ENCODE measurements around the gene PSME1. TPM values are rescaled to one million over a fixed set of nuclear protein-coding genes. Genes with fewer than 3 reads are reported as not detected.
"Not testable (repeated sequence)": the region's sequence is repeated elsewhere in the genome, so short reads cannot be mapped to it uniquely, and the experiment has no call there.

Gene PSME1
- total and polyA plus RNA-seq, 5 donors from 2014 or later, result 294 to 1,230 (median 825) TPM

DNA sequence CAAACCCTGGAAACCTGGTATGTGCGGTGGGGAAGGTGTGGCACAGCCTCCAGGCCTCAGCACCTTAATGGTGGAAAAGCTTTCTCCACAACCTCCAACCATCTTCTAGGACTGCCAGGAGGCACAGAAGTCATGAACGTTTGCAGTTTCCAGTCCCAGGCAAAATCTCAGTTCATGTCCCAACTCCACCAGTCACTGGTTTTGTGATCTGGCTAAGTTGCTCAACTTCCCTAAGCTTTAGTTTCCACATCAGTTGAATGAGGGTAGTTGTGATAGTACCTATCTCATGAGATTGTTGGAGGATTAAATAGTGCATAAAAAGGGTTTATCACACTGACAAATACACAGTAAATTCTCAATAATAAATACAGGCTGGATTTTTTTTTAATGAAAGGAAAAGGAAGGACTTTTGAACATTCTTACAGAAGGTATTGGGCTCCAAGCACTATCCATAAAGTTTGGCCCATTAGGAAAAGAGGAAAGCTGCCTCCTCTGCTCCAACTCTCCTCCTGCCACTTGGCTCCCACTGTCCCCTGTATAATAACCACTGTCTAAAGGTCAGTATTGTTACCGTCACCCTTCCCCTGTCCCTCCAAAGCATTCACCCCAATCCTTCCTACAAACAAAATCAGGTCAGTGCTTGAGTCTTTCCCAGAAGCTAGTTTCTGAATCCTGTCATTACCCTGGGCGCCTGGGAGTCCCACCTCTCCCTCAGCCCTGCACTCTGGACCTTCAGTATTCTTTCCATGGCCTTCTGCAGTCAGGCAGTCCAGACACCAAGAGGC, 35.6 kb upstream of the PSME1 start:
- Mint-ChIP-seq H3K9me3 (peaks cover 0 to 1% (median 0%) of the 10 kb centered on the region in 7 donors), H3K4me3 (no peak overlapping the region), H3K4me1 (peaks cover 4 to 17% (median 9%) of the 10 kb centered on the region in 4 donors), H3K36me3 (peaks cover 45% of the 10 kb centered on the region), H3K27me3 (no peaks in the 10 kb centered on the region), H3K27ac (peak overlapping the region in 1 of 3 donors; percentile 78)
- Histone ChIP-seq H3K9me3 (ENCODE audit: control insufficient read depth in 2 of 2, low read length in 2 of 2) (no peaks in the 10 kb centered on the region), H3K4me1 (ENCODE audit: control insufficient read depth, insufficient read depth, low read length, poor library complexity, severe bottlenecking) (peaks cover 7% of the 10 kb centered on the region), H3K27ac (ENCODE audit: insufficient read depth, low read length, poor library complexity, severe bottlenecking) (no peak overlapping the region), H3K36me3 (ENCODE audit: control insufficient read depth, insufficient read depth, low read length) (peaks cover 43% of the 10 kb centered on the region), H3K4me3 (ENCODE audit: low read depth, low read length) (no peak overlapping the region), H3K27me3 (ENCODE audit: control insufficient read depth, insufficient read depth, low read length) (no peaks in the 10 kb centered on the region)
- DNase-seq (no peak), ATAC-seq (ENCODE audit: low read depth in 2 of 2) (no peak)

DNA sequence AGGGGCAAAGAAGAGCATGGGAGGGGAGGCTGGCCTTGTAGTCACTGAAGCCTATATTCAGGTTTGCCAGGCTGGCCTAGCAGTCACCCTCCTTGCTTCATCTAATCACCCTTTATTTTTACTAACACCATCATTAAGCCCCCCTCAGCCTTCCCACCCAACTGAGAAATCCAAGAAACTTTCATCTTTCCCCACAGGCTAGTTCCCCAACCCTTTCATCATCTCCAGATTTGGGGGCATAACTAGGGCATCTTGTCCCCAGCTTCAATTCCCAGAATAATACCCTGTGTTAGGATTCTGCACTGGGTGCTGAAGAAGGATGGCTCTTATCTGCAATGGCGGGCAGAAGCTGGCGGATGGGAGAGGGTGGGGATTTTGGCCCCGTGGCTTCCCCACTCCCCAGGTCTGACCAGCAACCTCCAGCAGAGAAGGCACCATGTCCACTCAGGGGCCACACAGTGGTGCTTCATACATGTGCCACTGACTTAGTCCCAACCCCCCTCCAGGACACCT, 35.0 kb upstream of the PSME1 start:
- Histone ChIP-seq H3K4me1 (ENCODE audit: control insufficient read depth, insufficient read depth, low read length, poor library complexity, severe bottlenecking) (peaks cover under 1% of the 10 kb centered on the region), H3K27me3 (ENCODE audit: control insufficient read depth, insufficient read depth, low read length) (no peaks in the 10 kb centered on the region), H3K27ac (ENCODE audit: insufficient read depth, low read length, poor library complexity, severe bottlenecking) (no peak overlapping the region), H3K9me3 (ENCODE audit: control insufficient read depth in 2 of 2, low read length in 2 of 2) (no peaks in the 10 kb centered on the region), H3K36me3 (ENCODE audit: control insufficient read depth, insufficient read depth, low read length) (peaks cover 43% of the 10 kb centered on the region), H3K4me3 (ENCODE audit: low read depth, low read length) (no peak overlapping the region)
- Mint-ChIP-seq H3K27me3 (no peaks in the 10 kb centered on the region), H3K4me3 (peak overlapping the region in 1 of 4 donors; percentile 1), H3K36me3 (peaks cover 45% of the 10 kb centered on the region), H3K4me1 (peaks cover 0 to 12% (median 4%) of the 10 kb centered on the region in 4 donors), H3K9me3 (peaks cover 0 to 1% (median 0%) of the 10 kb centered on the region in 7 donors), H3K27ac (peak overlapping the region in 1 of 3 donors; percentile 78)
- ATAC-seq (ENCODE audit: low read depth in 2 of 2) (no peak), DNase-seq (no peak)

DNA sequence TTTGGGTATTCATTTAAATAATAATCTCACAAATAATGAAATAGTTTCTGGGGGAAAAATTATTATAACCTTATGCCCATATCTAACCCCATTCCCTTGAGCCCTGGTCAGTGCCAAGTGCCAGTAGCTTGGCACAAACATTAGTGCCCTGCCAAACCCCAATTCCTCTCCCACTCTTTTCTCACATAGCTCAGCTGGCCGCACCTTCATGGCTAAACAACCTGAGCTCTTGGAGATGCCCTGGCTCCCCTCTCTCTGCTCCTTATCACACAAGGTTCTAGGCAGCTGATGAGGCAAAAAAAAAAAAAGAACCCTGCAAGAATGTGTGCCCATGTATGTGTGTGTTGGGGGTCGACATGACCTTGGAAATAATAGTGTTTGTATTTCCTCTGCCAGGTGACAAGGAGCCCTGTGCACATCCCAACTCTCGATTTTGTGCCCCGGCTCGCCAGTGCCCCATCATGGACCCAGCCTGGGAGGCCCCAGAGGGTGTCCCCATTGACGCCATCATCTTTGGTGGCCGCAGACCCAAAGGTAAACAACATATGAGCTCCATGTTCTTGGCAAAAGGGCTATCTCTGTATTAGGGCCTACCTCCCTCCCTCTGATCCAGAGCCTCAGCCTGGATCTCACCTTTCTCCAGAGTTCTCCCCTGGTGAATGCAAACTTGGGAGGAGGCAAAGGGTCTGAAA, 33.5 kb upstream of the PSME1 start:
- no peak for DNase-seq
- no peak overlapping the region for H3K27ac ChIP-seq (ENCODE audit: insufficient read depth, low read length, poor library complexity, severe bottlenecking)
- H3K36me3 ChIP-seq (ENCODE audit: control insufficient read depth, insufficient read depth, low read length), result peaks cover 40% of the 10 kb centered on the region
- H3K27me3 Mint-ChIP-seq, result no peaks in the 10 kb centered on the region
- peaks cover under 1 to 5% (median 3%) of the 10 kb centered on the region in 4 donors for H3K4me1 Mint-ChIP-seq
- H3K27ac Mint-ChIP-seq, result no peak overlapping the region
- ATAC-seq (ENCODE audit: low read depth in 2 of 2), result no peak
- no peaks in the 10 kb centered on the region for H3K27me3 ChIP-seq (ENCODE audit: control insufficient read depth, insufficient read depth, low read length)
- no peak overlapping the region for H3K4me3 ChIP-seq (ENCODE audit: low read depth, low read length)
- H3K36me3 Mint-ChIP-seq, result peaks cover 45% of the 10 kb centered on the region
- H3K4me3 Mint-ChIP-seq, result no peak overlapping the region
- H3K4me1 ChIP-seq (ENCODE audit: control insufficient read depth, insufficient read depth, low read length, poor library complexity, severe bottlenecking), result no peaks in the 10 kb centered on the region
- H3K9me3 Mint-ChIP-seq, result peaks cover 0 to 1% (median 0%) of the 10 kb centered on the region in 7 donors
- no peaks in the 10 kb centered on the region for H3K9me3 ChIP-seq (ENCODE audit: control insufficient read depth in 2 of 2, low read length in 2 of 2)

DNA sequence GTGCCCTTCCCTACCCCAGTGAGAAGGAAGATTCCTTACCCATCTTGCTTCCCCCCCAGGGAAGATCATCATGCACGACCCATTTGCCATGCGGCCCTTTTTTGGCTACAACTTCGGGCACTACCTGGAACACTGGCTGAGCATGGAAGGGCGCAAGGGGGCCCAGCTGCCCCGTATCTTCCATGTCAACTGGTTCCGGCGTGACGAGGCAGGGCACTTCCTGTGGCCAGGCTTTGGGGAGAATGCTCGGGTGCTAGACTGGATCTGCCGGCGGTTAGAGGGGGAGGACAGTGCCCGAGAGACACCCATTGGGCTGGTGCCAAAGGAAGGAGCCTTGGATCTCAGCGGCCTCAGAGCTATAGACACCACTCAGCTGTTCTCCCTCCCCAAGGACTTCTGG, 32.5 kb upstream of the PSME1 start:
- no peak overlapping the region for H3K4me3 ChIP-seq (ENCODE audit: low read depth, low read length)
- H3K27ac Mint-ChIP-seq, result no peak overlapping the region
- H3K27me3 Mint-ChIP-seq, result no peaks in the 10 kb centered on the region
- peak overlapping the region in 1 of 4 donors; percentile 54 for H3K4me3 Mint-ChIP-seq
- no peak for ATAC-seq (ENCODE audit: low read depth in 2 of 2)
- H3K9me3 Mint-ChIP-seq, result peaks cover 0 to 1% (median 0%) of the 10 kb centered on the region in 7 donors
- no peak for DNase-seq
- no peaks in the 10 kb centered on the region for H3K9me3 ChIP-seq (ENCODE audit: control insufficient read depth in 2 of 2, low read length in 2 of 2)
- peaks cover under 1% of the 10 kb centered on the region for H3K4me1 ChIP-seq (ENCODE audit: control insufficient read depth, insufficient read depth, low read length, poor library complexity, severe bottlenecking)
- H3K36me3 ChIP-seq (ENCODE audit: control insufficient read depth, insufficient read depth, low read length), result peaks cover 33% of the 10 kb centered on the region
- no peaks in the 10 kb centered on the region for H3K27me3 ChIP-seq (ENCODE audit: control insufficient read depth, insufficient read depth, low read length)
- H3K4me1 Mint-ChIP-seq, result peaks cover 3 to 12% (median 7%) of the 10 kb centered on the region in 4 donors
- H3K36me3 Mint-ChIP-seq, result peaks cover 41% of the 10 kb centered on the region
- no peak overlapping the region for H3K27ac ChIP-seq (ENCODE audit: insufficient read depth, low read length, poor library complexity, severe bottlenecking)

DNA sequence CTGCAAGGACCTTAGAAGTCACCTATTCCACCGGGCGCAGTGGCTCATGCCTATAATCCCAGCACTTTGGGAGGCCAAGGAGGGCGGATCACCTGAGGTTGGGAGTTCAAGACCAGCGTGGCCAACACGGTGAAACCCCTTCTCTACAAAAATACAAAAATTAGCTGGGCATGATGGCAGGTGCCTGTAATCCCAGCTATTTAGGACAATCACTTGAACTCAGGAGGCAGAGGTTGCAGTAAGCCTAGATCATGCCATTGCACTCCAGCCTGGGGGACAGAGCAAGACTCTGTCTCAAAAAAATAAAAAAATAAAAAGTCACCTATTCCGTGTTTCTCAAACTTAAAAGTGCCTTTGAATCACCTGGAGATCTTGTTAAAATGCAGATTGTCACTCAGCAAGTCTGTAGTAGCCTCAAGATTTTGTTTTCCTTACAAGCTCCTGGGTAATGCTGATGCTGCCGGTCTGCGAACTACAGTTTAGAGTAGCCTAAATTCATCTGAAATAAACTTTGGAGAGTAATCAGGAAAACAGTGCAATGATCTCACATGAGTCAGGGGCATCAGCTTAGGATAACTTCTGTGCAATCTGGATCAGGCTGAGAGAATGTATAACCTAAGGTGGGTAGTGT, 30.3 kb upstream of the PSME1 start:
- not testable (repeated sequence) for H3K9me3 Mint-ChIP-seq; H3K4me3 ChIP-seq (ENCODE audit: low read depth, low read length); H3K27me3 ChIP-seq (ENCODE audit: control insufficient read depth, insufficient read depth, low read length); H3K4me1 ChIP-seq (ENCODE audit: control insufficient read depth, insufficient read depth, low read length, poor library complexity, severe bottlenecking); ATAC-seq (ENCODE audit: low read depth in 2 of 2); H3K27ac ChIP-seq (ENCODE audit: insufficient read depth, low read length, poor library complexity, severe bottlenecking); H3K4me3 Mint-ChIP-seq; DNase-seq; H3K27me3 Mint-ChIP-seq; H3K9me3 ChIP-seq (ENCODE audit: control insufficient read depth in 2 of 2, low read length in 2 of 2)
- peak overlapping the region in 2 of 3 donors; percentile 9 to 17 for H3K27ac Mint-ChIP-seq
- peaks cover 9 to 21% (median 13%) of the 10 kb centered on the region in 4 donors for H3K4me1 Mint-ChIP-seq
- peaks cover 19% of the 10 kb centered on the region for H3K36me3 ChIP-seq (ENCODE audit: control insufficient read depth, insufficient read depth, low read length)
- H3K36me3 Mint-ChIP-seq, result peaks cover 33% of the 10 kb centered on the region

DNA sequence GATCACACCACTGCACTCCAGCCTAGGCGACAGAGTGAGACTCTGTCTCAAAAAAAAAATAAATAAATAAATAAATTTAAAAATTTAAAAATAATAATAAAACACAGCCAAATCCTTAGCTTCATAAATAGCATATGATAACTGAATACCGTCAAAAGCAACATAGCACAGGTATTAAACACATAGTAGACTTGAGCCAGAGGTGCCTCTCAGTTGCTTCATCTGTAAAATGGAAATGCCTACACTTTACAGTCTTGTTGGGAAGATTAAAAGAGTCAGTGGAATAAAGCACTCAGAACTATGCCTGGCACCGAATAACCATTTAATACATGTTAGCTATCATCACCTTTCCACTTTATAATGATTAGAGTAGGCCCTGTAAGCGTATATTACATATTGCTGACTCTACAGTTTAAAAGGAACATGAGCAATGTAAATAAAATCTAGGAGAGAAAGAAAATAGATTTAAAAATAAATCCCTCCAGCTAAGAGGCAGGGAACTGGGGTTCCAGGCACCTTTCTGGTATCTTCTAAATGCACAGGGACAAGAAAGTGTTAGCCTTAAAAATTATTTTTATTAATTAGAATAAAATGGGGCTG, 29.2 kb upstream of the PSME1 start:
- no peak overlapping the region for H3K4me3 ChIP-seq (ENCODE audit: low read depth, low read length)
- Mint-ChIP-seq H3K9me3 (peaks cover 0 to 1% (median 0%) of the 10 kb centered on the region in 7 donors), H3K4me1 (peaks cover 9 to 21% (median 13%) of the 10 kb centered on the region in 4 donors), H3K4me3 (no peak overlapping the region), H3K27me3 (no peaks in the 10 kb centered on the region), H3K36me3 (peaks cover 28% of the 10 kb centered on the region), H3K27ac (no peak overlapping the region)
- H3K4me1 ChIP-seq (ENCODE audit: control insufficient read depth, insufficient read depth, low read length, poor library complexity, severe bottlenecking), result peaks cover 9% of the 10 kb centered on the region
- H3K27me3 ChIP-seq (ENCODE audit: control insufficient read depth, insufficient read depth, low read length), result no peaks in the 10 kb centered on the region
- DNase-seq, result no peak
- H3K36me3 ChIP-seq (ENCODE audit: control insufficient read depth, insufficient read depth, low read length), result peaks cover 18% of the 10 kb centered on the region
- no peak for ATAC-seq (ENCODE audit: low read depth in 2 of 2)
- no peak overlapping the region for H3K27ac ChIP-seq (ENCODE audit: insufficient read depth, low read length, poor library complexity, severe bottlenecking)
- H3K9me3 ChIP-seq (ENCODE audit: control insufficient read depth in 2 of 2, low read length in 2 of 2), result no peaks in the 10 kb centered on the region

DNA sequence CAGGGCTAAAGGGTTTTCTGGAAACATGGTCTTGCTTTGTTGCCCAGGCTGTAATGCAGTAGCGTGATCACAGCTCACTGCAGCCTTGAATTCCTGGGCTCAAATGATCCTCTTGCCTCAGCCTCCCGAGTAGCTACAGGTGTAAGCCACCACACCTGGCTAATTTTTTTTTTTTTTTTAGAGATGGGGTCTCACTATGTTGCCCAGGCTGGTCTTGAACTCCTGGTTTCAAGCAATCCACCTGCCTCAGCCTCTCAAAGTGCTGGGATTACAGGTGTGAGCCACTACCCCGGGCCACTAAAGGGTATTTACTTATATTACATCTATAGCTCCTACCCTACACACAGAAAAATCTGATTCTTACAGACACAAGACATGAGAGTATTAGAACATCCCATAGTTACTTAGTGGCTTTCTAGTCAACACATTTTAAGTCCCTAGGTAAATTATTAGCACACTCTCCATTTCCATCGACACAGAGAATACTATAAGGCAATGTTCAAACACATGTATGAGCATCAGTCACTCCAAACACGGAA, 27.6 kb upstream of the PSME1 start:
- Mint-ChIP-seq H3K27ac (peak overlapping the region; percentile 90 to 99 (median 95)), H3K4me1 (peaks cover 9 to 21% (median 15%) of the 10 kb centered on the region in 4 donors), H3K27me3 (no peaks in the 10 kb centered on the region), H3K4me3 (peak overlapping the region in 1 of 4 donors; percentile 70), H3K9me3 (peaks cover 0 to 1% (median 0%) of the 10 kb centered on the region in 7 donors), H3K36me3 (peaks cover 15% of the 10 kb centered on the region)
- peak overlapping the region; percentile 46 for H3K4me3 ChIP-seq (ENCODE audit: low read depth, low read length)
- ATAC-seq (ENCODE audit: low read depth in 2 of 2) (peak; percentile 16 to 18), DNase-seq (no peak)
- peak overlapping the region; percentile 82 for H3K27ac ChIP-seq (ENCODE audit: insufficient read depth, low read length, poor library complexity, severe bottlenecking)
- H3K9me3 ChIP-seq (ENCODE audit: control insufficient read depth in 2 of 2, low read length in 2 of 2), result no peaks in the 10 kb centered on the region
- peaks cover 6% of the 10 kb centered on the region for H3K36me3 ChIP-seq (ENCODE audit: control insufficient read depth, insufficient read depth, low read length)
- no peaks in the 10 kb centered on the region for H3K27me3 ChIP-seq (ENCODE audit: control insufficient read depth, insufficient read depth, low read length)
- peaks cover 13% of the 10 kb centered on the region for H3K4me1 ChIP-seq (ENCODE audit: control insufficient read depth, insufficient read depth, low read length, poor library complexity, severe bottlenecking)

Data from CD4-positive, CD25-positive, alpha-beta regulatory T cell (primary cell).